ENCODE results near the gene KRT71. TPM values are rescaled to one million over a fixed set of nuclear protein-coding genes. Genes with fewer than 3 reads are reported as not detected.

Gene KRT71
- total and polyA plus RNA-seq, 2 of the 8 experiments (the other 6 are each of a cell fraction or from before 2014, with no cell fraction given) = not detected

GRCh38 chr12:52581481-52581880 is 28.5 kb upstream of the KRT71 start:
- Histone ChIP-seq H2AK5ac (ENCODE audit: low read depth, low read length) (no peak overlapping the region), H3K79me1 (ENCODE audit: low read depth, low read length) (no peaks in the 10 kb centered on the region), H3K9ac (replicated peaks in 1 of 4; ENCODE audit: extremely low read depth in 1 of 4, low read depth in 3 of 4, low read length in 3 of 4) (no peak overlapping the region), H3K4me1 (replicated peaks in 1 of 4; ENCODE audit: control insufficient read depth in 3 of 4, insufficient read depth in 4 of 4, low read length in 3 of 4) (no peaks in the 10 kb centered on the region), H3K18ac (ENCODE audit: extremely low read depth, low read length) (no peak overlapping the region), H3K4ac (replicated peaks; ENCODE audit: insufficient read length, low read depth, low read length) (no peak overlapping the region), H2AFZ (ENCODE audit: low read length) (no peak overlapping the region), H4K5ac (ENCODE audit: insufficient read length, low read depth, low read length) (no peak overlapping the region), H4K20me1 (replicated peaks in 1 of 2; ENCODE audit: control insufficient read depth in 1 of 2, insufficient read depth in 2 of 2, low read length in 2 of 2) (no peaks in the 10 kb centered on the region), H4K91ac (replicated peaks; ENCODE audit: insufficient read length, low read length) (no peak overlapping the region), H3K79me2 (ENCODE audit: control insufficient read depth in 1 of 2, insufficient read depth in 2 of 2, low read length in 2 of 2) (no peaks in the 10 kb centered on the region), H3K23me2 (ENCODE audit: low read depth, low read length) (no peaks in the 10 kb centered on the region), H3K23ac (ENCODE audit: insufficient read length) (no peak overlapping the region), H2BK5ac (ENCODE audit: low read depth, low read length) (no peak overlapping the region), H4K8ac (ENCODE audit: extremely low read depth, insufficient read depth, low read length) (no peak overlapping the region; the same call in 1 of the 2 replicates), H2BK12ac (ENCODE audit: low read depth, low read length) (no peak overlapping the region), H3K4me3 (ENCODE audit: extremely low read depth in 1 of 4, insufficient read depth in 2 of 4, low read depth in 3 of 4, low read length in 4 of 4) (no peak overlapping the region), H3K36me3 (ENCODE audit: control insufficient read depth in 2 of 4, insufficient read depth in 4 of 4, low read length in 3 of 4) (no peaks in the 10 kb centered on the region), H2BK20ac (ENCODE audit: low read length) (no peak overlapping the region), H3K9me3 (ENCODE audit: insufficient read depth in 2 of 2, low read depth in 1 of 2, low read length in 1 of 2) (no peaks in the 10 kb centered on the region), H2BK15ac (ENCODE audit: low read length) (no peak overlapping the region), H3K27me3 (replicated peaks in 1 of 4; ENCODE audit: control insufficient read depth in 3 of 4, extremely low read depth in 1 of 4, insufficient read depth in 3 of 4, low read length in 3 of 4) (no peaks in the 10 kb centered on the region), H3K14ac (ENCODE audit: insufficient read length) (no peak overlapping the region), H2BK120ac (replicated peaks; ENCODE audit: low read depth, low read length) (no peak overlapping the region), H3K56ac (replicated peaks; ENCODE audit: insufficient read length, low read depth, low read length) (no peak overlapping the region), H3K27ac (ENCODE audit: low read depth, low read length) (no peak overlapping the region), H3K4me2 (ENCODE audit: insufficient read depth in 1 of 2, low read depth in 2 of 2, low read length in 2 of 2) (no peak overlapping the region)
- ChIA-PET POLR2A (ENCODE audit: partially characterized antibody) (no interaction called here), CTCF (ENCODE audit: partially characterized antibody) (interaction anchor here (1.0 to 23.2 kb wide), 27 partner anchors 8 to 404 kb away, joined by 3 to 502 read pairs (median 6); partner anchors contain the start of genes KRT74 and KRT85)
- WGBS, 2 experiments (ENCODE audit: extremely low coverage in 1 of 2, insufficient coverage in 1 of 2, insufficient read length in 1 of 2, insufficient replicate concordance in 2 of 2, low coverage in 1 of 2, low lambda C conversion rate in 2 of 2, missing lambda C conversion rate in 1 of 2) = 98% methylated on average over 6 of the region's 6 CpGs; no CpG with 5 or more reads in 1 of the 2 experiments
- TF ChIP-seq PHF8 (conservative IDR thresholded peaks at IDR 0.05; ENCODE audit: low read depth, low read length) (no peak), JUND (IDR thresholded peaks at IDR 0.05; ENCODE audit: low read length) (no peak), ZNF274 (IDR thresholded peaks at IDR 0.05; ENCODE audit: borderline replicate concordance, extremely low read depth, low read length) (no peak), CEBPB (IDR thresholded peaks at IDR 0.05; ENCODE audit: low read depth, low read length) (no peak), CBX8 (IDR thresholded peaks at IDR 0.05; ENCODE audit: borderline replicate concordance, low read depth, low read length) (no peak), RFX5 (IDR thresholded peaks at IDR 0.05; ENCODE audit: borderline replicate concordance, low read depth, low read length) (no peak), RAD21 (IDR thresholded peaks at IDR 0.05 in 1 of 2, conservative IDR thresholded peaks at IDR 0.05 in 1 of 2; ENCODE audit: low read depth in 2 of 2, low read length in 2 of 2) (no peak)
- FAIRE-seq = no peak
- no peak for DNase-seq (ENCODE audit: low read depth in 1 of 2, low spot score in 2 of 2)

Data from H1 (cell line).